ENCODE results near the gene TRIM49B. TPM values are rescaled to one million over a fixed set of nuclear protein-coding genes. Genes with fewer than 3 reads are reported as not detected.
"Not testable (repeated sequence)": the region's sequence is repeated elsewhere in the genome, so short reads cannot be mapped to it uniquely, and the experiment has no call there.

Gene TRIM49B, protein sequence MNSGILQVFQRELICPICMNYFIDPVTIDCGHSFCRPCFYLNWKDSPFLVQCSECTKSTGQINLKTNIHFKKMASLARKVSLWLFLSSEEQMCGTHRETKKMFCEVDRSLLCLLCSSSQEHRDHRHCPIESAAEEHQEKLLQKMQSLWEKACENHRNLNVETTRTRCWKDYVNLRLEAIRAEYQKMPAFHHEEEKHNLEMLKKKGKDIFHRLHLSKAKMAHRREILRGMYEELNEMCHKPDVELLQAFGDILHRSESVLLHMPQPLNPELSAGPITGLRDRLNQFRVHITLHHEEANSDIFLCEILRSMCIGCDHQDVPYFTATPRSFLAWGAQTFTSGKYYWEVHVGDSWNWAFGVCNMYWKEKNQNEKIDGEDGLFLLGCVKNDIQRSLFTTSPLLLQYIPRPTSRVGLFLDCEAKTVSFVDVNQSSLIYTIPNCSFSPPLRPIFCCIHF
- total RNA-seq: not detected

DNA sequence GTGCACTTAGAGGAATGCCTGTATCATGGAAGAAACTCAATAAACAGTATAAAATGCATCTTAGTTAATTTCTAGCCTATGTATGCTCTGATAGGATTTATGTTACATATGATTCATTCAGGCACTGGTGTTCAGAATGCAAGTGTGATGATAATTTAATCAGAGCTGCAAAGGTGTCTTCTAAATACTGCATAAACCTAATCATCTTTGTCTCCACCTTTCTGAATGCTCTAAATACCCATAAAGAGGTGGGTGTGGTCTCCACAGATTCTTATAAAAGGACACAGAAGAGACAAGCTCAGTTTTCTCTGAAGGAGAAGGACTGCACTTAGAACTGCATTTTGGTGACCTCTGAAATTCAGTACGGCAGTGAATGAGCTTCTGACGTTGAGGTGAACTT lies at the start of gene TRIM49B:
Gene TRIM49B, plus strand, starts transcription at position 301 of the 400 bp plus-strand sequence. CDS start 2,777 bp downstream, outside the sequence.
- H3K4me3 ChIP-seq (ENCODE audit: low read length); H3K27me3 ChIP-seq (ENCODE audit: insufficient read depth, low read length); H3K9me3 ChIP-seq (ENCODE audit: low read depth, low read length); H3K4me1 ChIP-seq (ENCODE audit: insufficient read depth, low read length): not testable (repeated sequence)

DNA sequence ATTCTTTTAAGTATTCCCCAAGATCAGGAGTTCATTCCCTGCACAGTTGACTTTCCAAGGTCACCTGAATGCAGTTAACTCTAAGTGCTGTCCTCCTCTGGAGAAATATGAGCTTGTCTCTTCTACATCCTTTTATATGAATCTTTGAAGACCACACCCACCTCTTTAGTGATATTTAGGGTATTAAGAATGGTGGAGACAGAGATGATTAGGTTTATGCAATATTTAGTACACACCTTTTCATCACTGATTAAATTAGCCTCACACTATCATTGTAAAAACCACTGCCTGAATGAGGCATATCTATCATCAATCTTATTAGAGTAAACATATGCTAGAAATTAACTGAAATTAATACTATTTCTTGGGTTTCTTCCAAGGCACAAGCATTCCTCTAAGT lies 44.8 kb upstream of the TRIM49B start, which contains the start of gene TRIM51G:
Gene TRIM51G, minus strand, starts transcription at position 101 of the 400 bp plus-strand sequence. CDS start 2,190 bp downstream, outside the sequence.
- not testable (repeated sequence) for H3K27me3 ChIP-seq (ENCODE audit: insufficient read depth, low read length); H3K4me3 ChIP-seq (ENCODE audit: low read length); H3K4me1 ChIP-seq (ENCODE audit: insufficient read depth, low read length); H3K9me3 ChIP-seq (ENCODE audit: low read depth, low read length)

DNA sequence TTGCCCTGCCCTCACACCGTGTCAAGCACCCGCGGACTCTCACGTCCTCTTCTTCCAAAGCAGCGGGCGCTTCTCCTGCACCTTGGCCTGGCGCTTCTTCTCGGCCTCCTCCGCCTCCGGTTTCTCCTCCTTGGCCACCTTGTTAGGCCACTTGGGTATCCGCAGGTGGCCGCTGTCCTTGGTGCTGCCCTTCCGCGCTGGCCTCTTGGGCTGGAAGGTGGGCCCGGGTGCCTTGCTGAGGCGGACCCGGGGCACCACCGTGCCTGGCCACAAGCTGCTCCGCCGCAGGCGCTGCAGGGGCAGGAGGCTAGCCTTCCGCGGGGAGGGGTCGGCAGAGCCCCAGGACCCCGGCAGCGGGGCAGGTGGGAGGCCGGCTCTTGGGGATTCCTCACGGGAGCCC lies 19.6 kb downstream of the TRIM49B start:
- H3K4me1 ChIP-seq (ENCODE audit: insufficient read depth, low read length); H3K4me3 ChIP-seq (ENCODE audit: low read length); H3K27me3 ChIP-seq (ENCODE audit: insufficient read depth, low read length); H3K9me3 ChIP-seq (ENCODE audit: low read depth, low read length): not testable (repeated sequence)

DNA sequence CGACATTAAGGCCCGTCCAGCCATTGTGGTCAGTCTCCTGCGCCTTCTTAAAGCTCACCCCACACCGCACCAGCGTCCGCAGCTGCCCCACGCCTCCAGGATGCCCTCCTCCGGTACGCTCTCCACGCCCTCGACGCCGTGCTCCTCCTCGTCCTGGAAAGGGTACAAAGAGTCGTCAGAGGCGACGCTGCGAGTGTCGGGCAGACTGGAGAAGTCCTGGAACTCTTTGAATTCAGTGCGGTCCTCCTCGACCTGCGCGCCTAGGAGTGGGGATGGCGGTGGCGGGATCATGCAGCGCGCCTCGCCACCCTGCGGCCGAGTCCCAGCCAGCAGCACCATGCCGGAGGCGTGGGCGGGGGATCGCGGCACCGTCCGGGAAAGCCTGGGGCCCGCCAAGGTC lies 21.2 kb downstream of the TRIM49B start:
- H3K9me3 ChIP-seq (ENCODE audit: low read depth, low read length); H3K4me1 ChIP-seq (ENCODE audit: insufficient read depth, low read length); H3K4me3 ChIP-seq (ENCODE audit: low read length); H3K27me3 ChIP-seq (ENCODE audit: insufficient read depth, low read length): not testable (repeated sequence)

DNA sequence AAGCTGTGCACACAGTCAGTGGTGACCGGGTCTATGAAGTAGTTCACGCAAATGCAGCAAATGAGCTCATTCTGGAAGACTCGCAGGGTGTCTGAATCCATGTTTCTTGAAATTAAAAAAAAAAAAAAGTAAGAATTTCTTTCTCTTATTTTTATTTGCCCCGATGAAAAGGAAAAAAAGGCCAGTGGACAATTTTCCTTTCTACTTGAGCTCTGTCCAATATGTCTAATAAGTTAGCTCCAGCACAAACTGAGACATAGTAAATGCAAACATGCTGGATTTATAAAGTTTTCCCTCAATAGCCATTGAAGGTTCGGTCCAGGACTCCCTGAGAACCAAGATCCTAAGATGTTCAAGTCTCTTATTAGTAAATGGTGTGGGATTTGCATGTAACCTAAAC lies 30.4 kb downstream of the TRIM49B start, which contains the start of gene TRIM64C:
Gene TRIM64C, minus strand, starts transcription at position 101 of the 400 bp plus-strand sequence. Its CDS starts 0 bp downstream, at position 101.
- H3K27me3 ChIP-seq (ENCODE audit: insufficient read depth, low read length); H3K4me1 ChIP-seq (ENCODE audit: insufficient read depth, low read length); H3K4me3 ChIP-seq (ENCODE audit: low read length); H3K9me3 ChIP-seq (ENCODE audit: low read depth, low read length): not testable (repeated sequence)

DNA sequence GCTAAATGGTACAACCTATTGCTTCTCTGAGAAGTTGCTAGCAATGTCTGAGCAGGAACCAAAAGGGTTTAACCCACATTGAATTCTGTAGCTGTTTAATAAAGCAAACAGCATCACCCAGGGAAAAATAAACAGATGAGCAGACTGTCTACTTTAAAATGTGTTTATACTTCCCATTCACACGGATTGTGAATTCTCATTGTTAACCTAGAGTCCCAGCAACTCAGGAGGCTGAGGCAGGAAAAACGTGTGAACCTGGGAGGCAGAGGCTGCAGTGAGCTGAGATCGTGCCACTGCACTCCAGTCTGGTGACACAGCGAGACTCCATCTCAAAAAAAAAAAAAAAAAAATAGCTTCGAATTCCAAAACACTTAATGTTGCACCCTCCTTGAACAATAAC lies 41.3 kb downstream of the TRIM49B start:
- not testable (repeated sequence) for H3K27me3 ChIP-seq (ENCODE audit: insufficient read depth, low read length); H3K4me1 ChIP-seq (ENCODE audit: insufficient read depth, low read length); H3K4me3 ChIP-seq (ENCODE audit: low read length); H3K9me3 ChIP-seq (ENCODE audit: low read depth, low read length)

Other genes starting within 250 kb of the TRIM49B start
- not detected for gene TRIM51G, start 44.9 kb upstream of the TRIM49B start, total RNA-seq
- gene TRIM64C, start 30.3 kb downstream of the TRIM49B start, total RNA-seq: not detected
- not detected for gene FOLH1, start 179.8 kb downstream of the TRIM49B start, total RNA-seq

Measured in mononuclear cell (primary cell).